ENCODE measurements around the gene ROR1. TPM values are rescaled to one million over a fixed set of nuclear protein-coding genes. Genes with fewer than 3 reads are reported as not detected.

The ROR1 gene
- total and polyA plus RNA-seq, 10 of the 15 experiments (the other 5 are each of a cell fraction or from before 2014, with no cell fraction given), result 0.02 to 0.08 (median 0.05) TPM; not detected in 6

DNA sequence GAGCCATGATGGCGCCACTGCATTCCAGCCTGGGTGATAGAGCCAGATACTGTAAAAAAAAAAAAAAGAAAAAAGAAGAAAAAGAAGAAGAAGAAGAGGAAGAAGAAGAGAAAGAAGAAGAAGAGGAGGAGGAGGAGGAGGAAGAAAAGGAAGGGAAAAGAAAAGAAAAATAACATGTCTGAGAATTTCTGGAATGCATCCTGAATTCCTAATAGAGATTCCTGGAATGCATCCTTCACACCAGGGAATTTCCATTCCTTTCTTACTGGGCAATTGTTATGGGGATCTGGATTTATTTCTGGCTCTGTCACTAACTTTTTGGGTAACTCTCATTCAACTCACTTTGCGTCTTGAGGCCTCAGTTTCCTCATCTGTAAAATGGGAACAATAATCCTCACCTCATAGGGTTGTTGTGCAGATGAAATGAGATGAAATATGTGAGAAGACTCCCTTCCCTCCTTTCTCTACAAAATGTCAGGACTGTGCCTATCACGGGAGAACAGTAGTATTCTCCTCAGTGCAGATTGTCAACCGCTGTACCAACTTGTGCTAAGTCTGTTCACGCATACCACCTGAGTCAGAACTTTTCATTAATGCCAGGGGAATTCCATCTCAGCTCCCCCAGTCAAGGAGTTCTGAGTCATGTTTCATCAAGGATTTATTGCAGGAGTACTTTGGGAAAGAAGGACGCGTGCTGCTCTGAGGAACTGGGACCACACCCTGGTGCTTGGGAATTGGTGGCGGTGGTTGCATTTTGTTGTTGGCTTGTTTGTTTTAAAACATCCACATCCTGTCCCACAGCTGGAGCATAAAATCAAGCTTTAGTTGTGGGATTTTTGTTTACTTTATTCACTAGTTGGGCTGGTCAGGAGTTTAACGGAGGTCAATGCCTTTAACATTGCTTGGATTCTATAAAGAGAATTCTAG, 42.4 kb upstream of the ROR1 start (continued):
- TF ChIP-seq PRDM15 (CRISPR knock-in tag; IDR thresholded peaks at IDR 0.05) (no peak), CEBPB (IDR thresholded peaks at IDR 0.05; ENCODE audit: borderline replicate concordance in 1 of 2, low read depth in 2 of 2, low read length in 2 of 2) (no peak), CTCF (IDR thresholded peaks at IDR 0.05 in 2 of 3, conservative IDR thresholded peaks at IDR 0.05 in 1 of 3; ENCODE audit: control insufficient read depth in 2 of 3, extremely low read depth in 1 of 3, insufficient read depth in 1 of 3, low read depth in 3 of 3, low read length in 3 of 3) (no peak), HDAC6 (IDR thresholded peaks at IDR 0.05; ENCODE audit: unreplicated experiment) (no peak), SMC3 (IDR thresholded peaks at IDR 0.05; ENCODE audit: borderline replicate concordance, low read length) (no peak), CREM (IDR thresholded peaks at IDR 0.05; ENCODE audit: low read depth) (no peak)
